Adrenal gland (tissue), 5 donors: ENCODE measurements around the gene PTCD1.

Experiments
- POLR2A ChIP-seq, 2 donors: fragments of 450-650 bp; IDR thresholded peaks; one replicate each; pipeline ENCODE4 v1.6.1; 2017; ENCODE audit warnings: antibody characterized with exemption in 2 of 2, mild to moderate bottlenecking in 2 of 2, moderate library complexity in 1 of 2
- TF ChIP-seq, protein P1 (sequence below), 6 experiments: fragments of 450-650 bp in 4 of 6; fragments of 200-600 bp in 2 of 6; sonication (generic) in 1 of 6; IDR thresholded peaks; 1 replicate in 5 of 6; 2 replicates in 1 of 6; pipeline versions ENCODE4 v1.5.1 to v1.8.0; 2016 to 2021; ENCODE audit warnings: antibody characterized with exemption in 6 of 6, mild to moderate bottlenecking in 2 of 6, moderate library complexity in 1 of 6
- donor health status: DM: no; HTN: no; CAD: no.

DNA sequence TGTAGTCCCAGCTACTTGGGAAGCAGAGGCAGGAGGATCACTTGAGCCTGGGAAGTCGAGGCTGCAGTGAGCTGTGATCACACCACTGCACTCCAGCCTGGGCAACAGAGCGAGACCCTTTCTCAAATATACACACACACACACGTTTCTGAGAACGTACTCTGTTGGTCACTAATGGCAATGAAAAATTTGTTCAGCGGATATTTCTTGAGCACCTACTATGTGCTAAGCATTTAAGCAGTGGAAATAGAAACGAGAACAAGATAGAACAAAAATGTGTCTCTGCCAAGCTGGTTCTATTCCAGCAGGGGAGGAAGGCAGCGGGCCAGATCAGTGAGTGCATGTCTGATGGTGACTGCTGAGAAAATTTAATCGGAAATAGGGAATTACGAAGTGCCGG, 55.4 kb downstream of the PTCD1 start:
- TF ChIP-seq, protein P1, sequence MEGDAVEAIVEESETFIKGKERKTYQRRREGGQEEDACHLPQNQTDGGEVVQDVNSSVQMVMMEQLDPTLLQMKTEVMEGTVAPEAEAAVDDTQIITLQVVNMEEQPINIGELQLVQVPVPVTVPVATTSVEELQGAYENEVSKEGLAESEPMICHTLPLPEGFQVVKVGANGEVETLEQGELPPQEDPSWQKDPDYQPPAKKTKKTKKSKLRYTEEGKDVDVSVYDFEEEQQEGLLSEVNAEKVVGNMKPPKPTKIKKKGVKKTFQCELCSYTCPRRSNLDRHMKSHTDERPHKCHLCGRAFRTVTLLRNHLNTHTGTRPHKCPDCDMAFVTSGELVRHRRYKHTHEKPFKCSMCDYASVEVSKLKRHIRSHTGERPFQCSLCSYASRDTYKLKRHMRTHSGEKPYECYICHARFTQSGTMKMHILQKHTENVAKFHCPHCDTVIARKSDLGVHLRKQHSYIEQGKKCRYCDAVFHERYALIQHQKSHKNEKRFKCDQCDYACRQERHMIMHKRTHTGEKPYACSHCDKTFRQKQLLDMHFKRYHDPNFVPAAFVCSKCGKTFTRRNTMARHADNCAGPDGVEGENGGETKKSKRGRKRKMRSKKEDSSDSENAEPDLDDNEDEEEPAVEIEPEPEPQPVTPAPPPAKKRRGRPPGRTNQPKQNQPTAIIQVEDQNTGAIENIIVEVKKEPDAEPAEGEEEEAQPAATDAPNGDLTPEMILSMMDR (IDR thresholded peaks at IDR 0.05): no peak
- TF ChIP-seq POLR2A (IDR thresholded peaks at IDR 0.05): no peak
